Brain microvascular endothelial cell (primary cell): ENCODE data around the gene RABGGTB.
A peak's percentile ranks its signal among the peaks of the same experiment; 100 is the strongest.
"Not testable (repeated sequence)": the region's sequence is repeated elsewhere in the genome, so short reads cannot be mapped to it uniquely, and the experiment has no call there.

ENCODE experiments used
- DNase-seq: peaks from one replicate; pipeline ENCODE4 v3.0.0-alpha.2; 2020
- H3K27ac ChIP-seq: fragments of 250-450 bp; sonication (Bioruptor Pico); 2 replicates; pipeline ENCODE4 v1.5.1; 2020; ENCODE audit warnings: mild to moderate bottlenecking, moderate library complexity
- H3K27me3 ChIP-seq: fragments of 250-450 bp; sonication (Bioruptor Pico); replicated peaks from 2 replicates; pipeline ENCODE4 v1.5.1; 2020; ENCODE audit warnings: mild to moderate bottlenecking
- H3K36me3 ChIP-seq: fragments of 250-450 bp; sonication (Bioruptor Pico); replicated peaks from 2 replicates; pipeline ENCODE4 v1.5.1; 2020; ENCODE audit warnings: mild to moderate bottlenecking
- H3K4me3 ChIP-seq: 2 replicates; pipeline ENCODE4 v1.5.1; 2011; ENCODE audit warnings: low read depth, mild to moderate bottlenecking, control low read depth, low read length, moderate library complexity
- CTCF ChIP-seq: IDR thresholded peaks from 2 replicates; pipeline ENCODE4 v1.5.1; 2011; ENCODE audit warnings: low read depth, mild to moderate bottlenecking, moderate library complexity, low read length, control low read depth, inconsistent platforms; ENCODE audit errors: missing control alignments
- in situ Hi-C: cut with HindIII; loops from 2 replicates; pipeline ENCODE4 v1.10.0; 2017; ENCODE audit warnings: low sequenced_read_pairs, low pct_ligation_motif_present

The RABGGTB gene

GRCh38 chr1:75765697-75766355 is 20.2 kb upstream of the RABGGTB start:
- peak; percentile 21 for DNase-seq
- no peak overlapping the region for H3K4me3 ChIP-seq
- peak overlapping the region; percentile 68 for H3K27ac ChIP-seq
- H3K27me3 ChIP-seq: no peaks in the 10 kb centered on the region
- in situ Hi-C loops: no loop called here
- no peaks in the 10 kb centered on the region for H3K36me3 ChIP-seq
- no peak for TF ChIP-seq CTCF

- no peaks in the 10 kb centered on the region for H3K27me3 ChIP-seq
- no peak for TF ChIP-seq CTCF
- no peak overlapping the region for H3K27ac ChIP-seq
- in situ Hi-C loops: no loop called here
- no peaks in the 10 kb centered on the region for H3K36me3 ChIP-seq
- H3K4me3 ChIP-seq: no peak overlapping the region
- no peak for DNase-seq
Observed at GRCh38 chr1:75768016-75768415, 18.0 kb upstream of the RABGGTB start.

GRCh38 chr1:75770761-75771160 is 15.3 kb upstream of the RABGGTB start:
- Histone ChIP-seq H3K36me3 (no peaks in the 10 kb centered on the region), H3K27me3 (no peaks in the 10 kb centered on the region), H3K4me3 (no peak overlapping the region), H3K27ac (no peak overlapping the region)
- in situ Hi-C loops: no loop called here
- no peak for TF ChIP-seq CTCF
- no peak for DNase-seq

- in situ Hi-C loops: no loop called here
- TF ChIP-seq CTCF: no peak
Observed at GRCh38 chr1:75771978-75772377, 14.1 kb upstream of the RABGGTB start.

GRCh38 chr1:75777812-75778211 is 8.2 kb upstream of the RABGGTB start:
- H3K27ac ChIP-seq, in situ Hi-C loops, DNase-seq, H3K36me3 ChIP-seq, H3K27me3 ChIP-seq, H3K4me3 ChIP-seq: not testable (repeated sequence)

More at GRCh38 chr1:75771978-75772377, 14.1 kb upstream of the RABGGTB start:
- Histone ChIP-seq H3K27me3 (no peaks in the 10 kb centered on the region), H3K4me3 (no peak overlapping the region), H3K36me3 (no peaks in the 10 kb centered on the region), H3K27ac (no peak overlapping the region)
- DNase-seq: no peak

- in situ Hi-C loops, H3K36me3 ChIP-seq: not testable (repeated sequence)
Observed at GRCh38 chr1:75778694-75779093, 7.4 kb upstream of the RABGGTB start.

GRCh38 chr1:75780183-75780582 is 5.9 kb upstream of the RABGGTB start:
- H3K4me3 ChIP-seq, DNase-seq, H3K36me3 ChIP-seq, H3K27me3 ChIP-seq, in situ Hi-C loops, H3K27ac ChIP-seq: not testable (repeated sequence)

More at GRCh38 chr1:75778694-75779093, 7.4 kb upstream of the RABGGTB start:
- DNase-seq, H3K27me3 ChIP-seq, H3K27ac ChIP-seq, H3K4me3 ChIP-seq: not testable (repeated sequence)

GRCh38 chr1:75783920-75784319 is 2.1 kb upstream of the RABGGTB start:
- H3K36me3 ChIP-seq, H3K27ac ChIP-seq, H3K27me3 ChIP-seq, DNase-seq, H3K4me3 ChIP-seq, in situ Hi-C loops: not testable (repeated sequence)
